ENCODE measurements around the gene RHEBL1.

The RHEBL1 gene

GRCh38 chr12:49094975-49095365 is 25.2 kb upstream of the RHEBL1 start:
- DNase-seq (ENCODE audit: low spot score): no peak
- no peak for TF ChIP-seq CTCF (IDR thresholded peaks at IDR 0.05; ENCODE audit: extremely low read depth, insufficient read depth, missing control alignments)
- in situ Hi-C loops (cut with MboI; ENCODE audit: low pct_unique_long_range_greater_than_20kb, low sequenced_read_pairs, unreplicated experiment): no loop called here

GRCh38 chr12:49094160-49094974 is 24.6 kb upstream of the RHEBL1 start, which contains the start of gene DHH:
Gene DHH, minus strand, starts transcription at chr12:49094801. Its CDS starts 289 bp downstream, at chr12:49094512.
- no peak for DNase-seq (ENCODE audit: low spot score)
- no peak for TF ChIP-seq CTCF (IDR thresholded peaks at IDR 0.05; ENCODE audit: extremely low read depth, insufficient read depth, missing control alignments)
- in situ Hi-C loops (cut with MboI; ENCODE audit: low pct_unique_long_range_greater_than_20kb, low sequenced_read_pairs, unreplicated experiment): no loop called here

GRCh38 chr12:49093792-49094159 is 24.0 kb upstream of the RHEBL1 start:
- DNase-seq (ENCODE audit: low spot score): no peak
- in situ Hi-C loops (cut with MboI; ENCODE audit: low pct_unique_long_range_greater_than_20kb, low sequenced_read_pairs, unreplicated experiment): no loop called here
- TF ChIP-seq CTCF (IDR thresholded peaks at IDR 0.05; ENCODE audit: extremely low read depth, insufficient read depth, missing control alignments): no peak

GRCh38 chr12:49092816-49093406 is 23.1 kb upstream of the RHEBL1 start:
- in situ Hi-C loops (cut with MboI; ENCODE audit: low pct_unique_long_range_greater_than_20kb, low sequenced_read_pairs, unreplicated experiment): no loop called here
- TF ChIP-seq CTCF (IDR thresholded peaks at IDR 0.05; ENCODE audit: extremely low read depth, insufficient read depth, missing control alignments): no peak
- DNase-seq (ENCODE audit: low spot score): no peak

GRCh38 chr12:49092086-49092815 is 22.5 kb upstream of the RHEBL1 start:
- DNase-seq (ENCODE audit: low spot score): peak; percentile 87
- peak; percentile 69 for TF ChIP-seq CTCF (IDR thresholded peaks at IDR 0.05; ENCODE audit: extremely low read depth, insufficient read depth, missing control alignments)
- in situ Hi-C loops (cut with MboI; ENCODE audit: low pct_unique_long_range_greater_than_20kb, low sequenced_read_pairs, unreplicated experiment): no loop called here

- DNase-seq (ENCODE audit: low spot score): no peak
- no peak for TF ChIP-seq CTCF (IDR thresholded peaks at IDR 0.05; ENCODE audit: extremely low read depth, insufficient read depth, missing control alignments)
- in situ Hi-C loops (cut with MboI; ENCODE audit: low pct_unique_long_range_greater_than_20kb, low sequenced_read_pairs, unreplicated experiment): no loop called here
Measured at GRCh38 chr12:49091836-49092085, 22.0 kb upstream of the RHEBL1 start.
